GM12875 (cell line): ENCODE results near the gene RNF222.

Source experiments
- H3K4me3 ChIP-seq: one replicate; pipeline ENCODE4 v1.5.1; 2011; ENCODE audit warnings: low read depth, low read length, control low read depth
- TF ChIP-seq, protein P1 (sequence below): IDR thresholded peaks from 2 replicates; pipeline ENCODE4 v1.5.1; 2011; ENCODE audit warnings: low read depth, mild to moderate bottlenecking, control low read depth, inconsistent platforms, low read length, moderate library complexity, borderline replicate concordance; ENCODE audit not compliant: insufficient read depth

RNF222 gene

DNA sequence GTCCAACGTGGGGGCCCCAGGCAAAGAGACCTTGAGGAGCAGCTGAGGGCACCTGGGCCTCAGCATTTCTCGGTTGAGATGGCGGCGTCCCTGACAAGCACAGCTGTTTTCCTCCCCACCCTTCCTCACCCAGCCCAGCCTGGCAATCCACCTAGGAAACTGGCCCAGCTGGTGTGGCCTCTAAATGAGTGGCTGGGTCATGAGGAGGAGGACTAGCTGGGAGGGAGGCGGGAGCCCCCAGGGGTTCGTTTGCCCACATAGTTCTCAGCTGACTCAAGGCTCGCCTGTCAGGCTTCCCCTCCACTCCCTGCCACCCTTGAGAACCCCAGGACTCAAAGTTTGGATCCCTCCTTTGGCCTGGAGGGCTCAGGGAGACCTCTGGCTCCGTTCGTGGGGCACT, 5.9 kb downstream of the RNF222 start:
- H3K4me3 ChIP-seq: no peak overlapping the region
- TF ChIP-seq, protein P1, sequence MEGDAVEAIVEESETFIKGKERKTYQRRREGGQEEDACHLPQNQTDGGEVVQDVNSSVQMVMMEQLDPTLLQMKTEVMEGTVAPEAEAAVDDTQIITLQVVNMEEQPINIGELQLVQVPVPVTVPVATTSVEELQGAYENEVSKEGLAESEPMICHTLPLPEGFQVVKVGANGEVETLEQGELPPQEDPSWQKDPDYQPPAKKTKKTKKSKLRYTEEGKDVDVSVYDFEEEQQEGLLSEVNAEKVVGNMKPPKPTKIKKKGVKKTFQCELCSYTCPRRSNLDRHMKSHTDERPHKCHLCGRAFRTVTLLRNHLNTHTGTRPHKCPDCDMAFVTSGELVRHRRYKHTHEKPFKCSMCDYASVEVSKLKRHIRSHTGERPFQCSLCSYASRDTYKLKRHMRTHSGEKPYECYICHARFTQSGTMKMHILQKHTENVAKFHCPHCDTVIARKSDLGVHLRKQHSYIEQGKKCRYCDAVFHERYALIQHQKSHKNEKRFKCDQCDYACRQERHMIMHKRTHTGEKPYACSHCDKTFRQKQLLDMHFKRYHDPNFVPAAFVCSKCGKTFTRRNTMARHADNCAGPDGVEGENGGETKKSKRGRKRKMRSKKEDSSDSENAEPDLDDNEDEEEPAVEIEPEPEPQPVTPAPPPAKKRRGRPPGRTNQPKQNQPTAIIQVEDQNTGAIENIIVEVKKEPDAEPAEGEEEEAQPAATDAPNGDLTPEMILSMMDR: no peak

DNA sequence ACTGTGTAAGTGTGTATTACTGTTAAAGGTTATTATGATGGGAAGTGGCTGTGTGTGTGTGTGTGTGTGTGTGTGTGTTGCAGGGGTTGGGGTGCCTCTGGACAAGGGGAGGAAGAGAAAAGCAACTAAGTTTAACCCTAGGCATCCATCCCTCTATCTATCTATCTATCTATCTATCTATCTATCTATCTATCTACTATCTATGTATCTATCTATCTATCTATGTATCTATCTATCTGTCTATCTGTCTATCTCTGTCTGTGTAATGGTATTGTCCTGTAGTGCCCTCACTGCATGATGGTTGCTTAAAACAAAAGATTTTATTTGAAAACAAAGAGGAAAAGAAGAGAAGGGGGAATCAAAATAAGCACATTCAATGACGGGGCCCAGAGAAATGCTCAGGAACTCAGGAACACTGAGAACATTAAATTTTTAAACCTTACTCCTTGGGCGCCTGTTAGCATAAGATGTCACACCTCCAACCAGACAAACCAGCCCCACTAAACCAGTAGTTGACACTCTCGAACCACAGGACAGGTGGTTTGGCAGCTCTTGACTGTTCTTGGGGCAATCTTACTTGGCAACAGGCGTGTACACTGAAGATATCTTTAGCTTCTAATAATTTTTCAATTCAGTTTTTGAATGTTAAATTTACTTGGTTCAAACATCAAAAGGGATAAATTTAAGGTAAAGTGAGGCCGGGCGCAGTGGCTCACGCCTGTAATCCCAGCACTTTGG, 9.5 kb downstream of the RNF222 start:
- no peak overlapping the region for H3K4me3 ChIP-seq
- TF ChIP-seq, protein P1: no peak

DNA sequence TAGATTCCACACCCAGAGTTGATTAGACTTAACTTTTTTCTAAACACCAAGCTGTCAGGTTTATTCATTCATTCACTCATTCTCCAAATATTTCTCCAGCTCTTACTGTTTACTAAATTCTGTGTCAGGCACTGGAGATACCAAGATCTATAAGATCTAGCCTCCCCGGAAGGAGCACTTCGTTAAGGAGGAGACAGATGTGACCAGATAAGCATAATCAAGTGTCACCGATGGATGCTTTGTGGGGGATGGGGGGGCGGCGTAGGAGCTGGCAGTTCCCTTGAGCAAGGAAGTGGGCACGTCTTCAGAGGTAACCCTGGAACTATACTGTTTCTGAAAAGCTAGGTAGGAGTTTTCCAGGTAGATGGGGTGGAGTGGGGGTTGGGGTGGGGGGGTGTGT, 10.8 kb downstream of the RNF222 start:
- H3K4me3 ChIP-seq: no peak overlapping the region
- TF ChIP-seq, protein P1: no peak

DNA sequence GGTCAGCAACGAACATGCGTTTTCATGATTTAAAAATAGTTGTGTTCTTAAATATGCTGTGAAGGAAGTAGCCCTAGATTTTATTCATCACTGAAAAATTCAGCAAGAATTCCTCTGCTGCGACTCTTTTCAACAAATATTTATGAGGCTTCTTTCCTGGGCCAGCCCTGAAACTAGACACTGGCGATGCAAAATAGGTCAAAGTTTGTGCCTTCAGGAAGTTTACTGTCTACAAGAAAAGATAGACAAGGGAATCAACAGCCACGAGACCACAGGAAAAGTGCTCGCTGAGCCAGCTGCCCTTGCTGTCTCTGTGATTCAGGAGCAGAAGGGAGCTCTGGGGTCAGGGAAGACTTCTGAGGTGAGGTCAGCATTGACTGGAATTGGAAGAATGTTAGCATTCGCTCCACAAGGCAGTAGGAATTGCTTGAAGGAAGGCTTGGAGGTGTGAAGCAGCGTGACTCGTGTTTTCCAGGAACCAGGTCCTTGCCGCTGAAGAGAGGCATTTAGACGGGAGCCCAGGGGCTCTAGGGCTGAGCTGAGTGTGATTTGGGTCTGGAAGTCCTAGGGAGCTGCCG, 12.7 kb downstream of the RNF222 start:
- no peak overlapping the region for H3K4me3 ChIP-seq
- TF ChIP-seq, protein P1: no peak

DNA sequence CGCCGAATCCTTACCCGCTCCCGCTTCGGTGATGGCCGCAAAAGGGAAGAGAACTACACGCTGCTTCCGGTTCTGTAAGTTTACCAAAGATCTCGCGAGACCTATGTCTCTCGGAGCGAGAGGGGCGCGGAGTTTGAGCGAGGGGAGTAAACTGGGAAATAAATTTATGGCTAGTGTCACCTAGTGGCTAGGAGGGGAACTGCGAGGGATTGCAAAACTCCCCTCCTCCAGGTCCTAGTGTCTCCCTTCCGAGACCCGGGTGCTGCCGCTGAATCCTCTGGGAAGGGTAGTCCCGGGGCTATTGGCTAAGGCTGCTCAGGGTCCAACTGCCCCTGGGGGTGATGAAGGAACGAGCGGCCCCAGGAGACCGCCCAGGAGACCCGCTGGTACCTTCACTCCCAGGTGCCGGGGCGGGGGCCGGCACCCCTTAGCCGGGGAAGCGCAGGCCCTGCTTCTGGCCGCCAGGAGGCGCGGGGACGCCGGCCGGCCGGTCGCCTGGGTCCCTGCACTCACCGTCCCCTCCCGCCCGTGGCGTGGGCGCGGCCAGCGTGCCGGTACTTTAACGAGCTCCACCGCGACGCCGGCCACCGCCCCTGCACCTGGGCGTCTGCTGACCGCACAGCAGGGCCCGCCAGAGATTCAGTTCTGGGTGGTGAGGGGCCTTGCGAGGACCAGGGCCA, 14.3 kb downstream of the RNF222 start, which contains the start of gene RPL26:
TSS of gene RPL26 (minus strand) at position 51 of the 680 bp plus-strand sequence. CDS start 883 bp downstream, outside the sequence.
- TF ChIP-seq, protein P1: peak; percentile 83
- peak within 1 kb of the TSS; percentile 87 for H3K4me3 ChIP-seq

DNA sequence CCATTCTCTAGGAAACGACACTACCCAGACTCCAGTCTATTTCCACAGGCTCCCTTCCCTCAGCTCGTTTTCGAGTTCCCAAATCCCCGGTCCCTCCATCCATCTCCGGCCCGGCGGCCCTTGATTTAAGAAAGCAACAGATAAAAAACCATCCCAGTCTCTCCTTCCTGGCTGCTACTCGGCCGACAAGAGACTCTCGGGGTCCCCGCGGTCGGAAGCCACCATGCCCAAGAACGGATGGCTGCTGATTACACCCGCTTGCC, 14.8 kb downstream of the RNF222 start:
- H3K4me3 ChIP-seq: peak overlapping the region; percentile 83
- TF ChIP-seq, protein P1: no peak
